Loucy (cell line): ENCODE results near the gene CYTL1.

ENCODE experiments used
- H2AFZ ChIP-seq: fragments of 200-600 bp; sonication (generic); 2 replicates; pipeline ENCODE4 v1.6.0; 2016; ENCODE audit warnings: antibody characterized with exemption, mild to moderate bottlenecking, low read length, moderate library complexity
- H3F3A ChIP-seq: fragments of 200-600 bp; 2 replicates; pipeline ENCODE4 v1.6.0; 2016; ENCODE audit warnings: antibody characterized with exemption, low read depth, mild to moderate bottlenecking
- H3K27me3 ChIP-seq: fragments of 200-600 bp; sonication (generic); 2 replicates; pipeline ENCODE4 v1.6.1; 2014; ENCODE audit warnings: low read length, mild to moderate bottlenecking; ENCODE audit not compliant: insufficient read depth, poor library complexity, severe bottlenecking
- H3K36me3 ChIP-seq: fragments of 200-600 bp; sonication (generic); 2 replicates; pipeline ENCODE4 v1.6.1; 2016; ENCODE audit warnings: low read length; ENCODE audit not compliant: insufficient read depth
- H3K4me1 ChIP-seq: fragments of 200-600 bp; sonication (generic); 2 replicates; pipeline ENCODE4 v1.5.1; 2014; ENCODE audit warnings: low read length, mild to moderate bottlenecking; ENCODE audit not compliant: insufficient read depth, poor library complexity, severe bottlenecking
- H3K4me2 ChIP-seq: fragments of 200-600 bp; sonication (generic); 2 replicates; pipeline ENCODE4 v1.6.0; 2014; ENCODE audit warnings: antibody characterized with exemption, low read length, low read depth, mild to moderate bottlenecking; ENCODE audit not compliant: poor library complexity, severe bottlenecking
- H3K4me3 ChIP-seq: fragments of 200-600 bp; sonication (generic); 2 replicates; pipeline ENCODE4 v1.5.1; 2014; ENCODE audit warnings: low read length, mild to moderate bottlenecking, mixed read lengths; ENCODE audit not compliant: poor library complexity, severe bottlenecking
- H3K79me2 ChIP-seq: fragments of 200-600 bp; sonication (generic); 2 replicates; pipeline ENCODE4 v1.6.1; 2014; ENCODE audit warnings: low read length; ENCODE audit not compliant: insufficient read depth
- H3K9ac ChIP-seq: fragments of 200-600 bp; sonication (generic); 2 replicates; pipeline ENCODE4 v1.6.0; 2014; ENCODE audit warnings: mild to moderate bottlenecking, low read depth, low read length, moderate library complexity; ENCODE audit not compliant: poor library complexity, severe bottlenecking
- H3K9me2 ChIP-seq: fragments of 200-600 bp; sonication (generic); replicated peaks from 2 replicates; pipeline ENCODE4 v1.6.1; 2016; ENCODE audit warnings: low read depth, low read length, mixed read lengths
- H3K9me3 ChIP-seq: fragments of 200-600 bp; sonication (generic); 2 replicates; pipeline ENCODE4 v1.6.1; 2014; ENCODE audit warnings: mild to moderate bottlenecking, antibody characterized with exemption, low read length, low read depth; ENCODE audit not compliant: insufficient read depth
- H4K20me1 ChIP-seq: fragments of 200-600 bp; sonication (generic); 2 replicates; pipeline ENCODE4 v1.6.0; 2014; ENCODE audit warnings: antibody characterized with exemption, low read length, mild to moderate bottlenecking; ENCODE audit not compliant: insufficient read depth, poor library complexity, severe bottlenecking
- CTCF ChIP-seq: fragments of 200-600 bp; sonication (generic); conservative IDR thresholded peaks from 2 replicates; pipeline ENCODE4 v1.5.1; 2014; ENCODE audit warnings: mild to moderate bottlenecking, antibody characterized with exemption, low read length
- EZH2phosphoT487 ChIP-seq: fragments of 200-600 bp; IDR thresholded peaks from 2 replicates; pipeline ENCODE4 v1.6.1; 2018; ENCODE audit warnings: antibody characterized with exemption, mild to moderate bottlenecking, moderate library complexity, borderline replicate concordance

The CYTL1 gene

GRCh38 chr4:4971796-4972195 is 47.5 kb downstream of the CYTL1 start:
- Histone ChIP-seq H3K36me3 (no peaks in the 10 kb centered on the region), H3F3A (no peaks in the 10 kb centered on the region), H3K9me2 (no peaks in the 10 kb centered on the region), H4K20me1 (no peaks in the 10 kb centered on the region), H3K4me3 (no peak overlapping the region), H3K4me1 (no peaks in the 10 kb centered on the region), H3K9me3 (0 out of 2 replicates have a peak, but pooled peaks cover 3% of the 10 kb centered on the region), H2AFZ (no peak overlapping the region), H3K27me3 (no peaks in the 10 kb centered on the region), H3K4me2 (no peak overlapping the region), H3K79me2 (no peaks in the 10 kb centered on the region), H3K9ac (no peak overlapping the region)
- no peak for TF ChIP-seq EZH2phosphoT487
- no peak for TF ChIP-seq CTCF

- no peaks in the 10 kb centered on the region for H3K9me2 ChIP-seq
- no peak overlapping the region for H3K4me3 ChIP-seq
- H3K9ac ChIP-seq: no peak overlapping the region
- no peaks in the 10 kb centered on the region for H3K4me1 ChIP-seq
- H3K36me3 ChIP-seq: no peaks in the 10 kb centered on the region
- H3K79me2 ChIP-seq: no peaks in the 10 kb centered on the region
- H3K9me3 ChIP-seq: no peaks in the 10 kb centered on the region
- no peaks in the 10 kb centered on the region for H4K20me1 ChIP-seq
- no peak overlapping the region for H3K4me2 ChIP-seq
- no peaks in the 10 kb centered on the region for H3F3A ChIP-seq
- no peak overlapping the region for H2AFZ ChIP-seq
- H3K27me3 ChIP-seq: no peaks in the 10 kb centered on the region
- TF ChIP-seq EZH2phosphoT487 (no peak), CTCF (no peak)
These were observed 50.0 kb downstream of the CYTL1 start for GRCh38 chr4:4969298-4969697.

- Histone ChIP-seq H3K4me3 (no peak overlapping the region), H3K27me3 (no peaks in the 10 kb centered on the region), H3F3A (no peaks in the 10 kb centered on the region), H3K9me3 (no peaks in the 10 kb centered on the region), H3K4me1 (no peaks in the 10 kb centered on the region), H4K20me1 (no peaks in the 10 kb centered on the region), H3K9me2 (no peaks in the 10 kb centered on the region), H3K79me2 (no peaks in the 10 kb centered on the region), H2AFZ (no peak overlapping the region), H3K9ac (no peak overlapping the region), H3K36me3 (no peaks in the 10 kb centered on the region), H3K4me2 (no peak overlapping the region)
- TF ChIP-seq EZH2phosphoT487: no peak
- TF ChIP-seq CTCF: no peak
These were observed 51.0 kb downstream of the CYTL1 start for GRCh38 chr4:4968161-4968725.
